Stomach (tissue), 4 donors: ENCODE results near the gene NELFCD.

Source experiments
- POLR2A ChIP-seq, 4 donors: fragments of 450-650 bp; IDR thresholded peaks; one replicate each; pipeline ENCODE4 v1.6.1; 2016; ENCODE audit warnings: antibody characterized with exemption in 4 of 4, control low read depth in 2 of 4, mild to moderate bottlenecking in 1 of 4, moderate library complexity in 1 of 4
- TF ChIP-seq, protein P1 (sequence below), 7 experiments: fragments of 450-650 bp in 4 of 7; fragments of 200-600 bp in 3 of 7; sonication (generic) in 3 of 7; IDR thresholded peaks; one replicate each; pipeline ENCODE4 v1.5.1; 2016 to 2019; ENCODE audit warnings: antibody characterized with exemption in 7 of 7, control low read depth in 2 of 7, mild to moderate bottlenecking in 1 of 7

DNA sequence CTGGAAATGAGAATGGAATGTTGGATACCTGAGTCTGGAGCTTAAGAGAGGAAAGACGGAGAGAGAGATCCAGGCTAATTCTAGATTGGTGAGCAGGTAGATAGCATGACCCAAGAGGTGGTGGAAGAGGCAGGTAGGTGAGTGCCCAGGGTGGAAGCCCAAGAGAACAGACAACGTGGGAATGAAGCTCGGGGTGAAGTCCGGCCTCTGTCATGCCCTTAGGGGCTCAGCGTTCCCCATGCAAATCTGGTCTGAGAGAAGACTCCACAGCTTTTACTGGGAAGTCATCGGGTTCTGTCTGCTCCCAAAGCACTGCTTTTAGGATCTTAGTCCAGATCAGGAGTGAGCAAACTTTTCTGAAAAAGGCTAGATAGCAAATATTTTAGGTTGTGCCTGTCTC lies 3.6 kb downstream of the NELFCD start:
- TF ChIP-seq, protein P1, sequence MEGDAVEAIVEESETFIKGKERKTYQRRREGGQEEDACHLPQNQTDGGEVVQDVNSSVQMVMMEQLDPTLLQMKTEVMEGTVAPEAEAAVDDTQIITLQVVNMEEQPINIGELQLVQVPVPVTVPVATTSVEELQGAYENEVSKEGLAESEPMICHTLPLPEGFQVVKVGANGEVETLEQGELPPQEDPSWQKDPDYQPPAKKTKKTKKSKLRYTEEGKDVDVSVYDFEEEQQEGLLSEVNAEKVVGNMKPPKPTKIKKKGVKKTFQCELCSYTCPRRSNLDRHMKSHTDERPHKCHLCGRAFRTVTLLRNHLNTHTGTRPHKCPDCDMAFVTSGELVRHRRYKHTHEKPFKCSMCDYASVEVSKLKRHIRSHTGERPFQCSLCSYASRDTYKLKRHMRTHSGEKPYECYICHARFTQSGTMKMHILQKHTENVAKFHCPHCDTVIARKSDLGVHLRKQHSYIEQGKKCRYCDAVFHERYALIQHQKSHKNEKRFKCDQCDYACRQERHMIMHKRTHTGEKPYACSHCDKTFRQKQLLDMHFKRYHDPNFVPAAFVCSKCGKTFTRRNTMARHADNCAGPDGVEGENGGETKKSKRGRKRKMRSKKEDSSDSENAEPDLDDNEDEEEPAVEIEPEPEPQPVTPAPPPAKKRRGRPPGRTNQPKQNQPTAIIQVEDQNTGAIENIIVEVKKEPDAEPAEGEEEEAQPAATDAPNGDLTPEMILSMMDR (IDR thresholded peaks at IDR 0.05), result no peak
- no peak for TF ChIP-seq POLR2A (IDR thresholded peaks at IDR 0.05)
